Right lung (tissue), 5 donors: Measurements from ENCODE around the gene LPP. TPM values are rescaled to one million over a fixed set of nuclear protein-coding genes. Genes with fewer than 3 reads are reported as not detected.

ENCODE experiments used
- DNase-seq, 2 donors: peaks; one replicate each; pipeline ENCODE4 v3.0.0-alpha.2; 2013
- polyA plus RNA-seq, 5 donors: library from polyadenylated mRNA; unstranded; fragments of 120-200 nt; gene quantifications; one replicate each; pipeline versions ENCODE4 v1.2.1 to v1.2.3, GENCODE V29; 2013; ENCODE audit warnings: inconsistent platforms in 1 of 5, low replicate concordance in 1 of 5; ENCODE audit not compliant: insufficient read length in 5 of 5, insufficient read depth in 1 of 5

LPP gene
- polyA plus RNA-seq, 5 donors, result 14.9 to 27.2 (median 23.3) TPM

DNA sequence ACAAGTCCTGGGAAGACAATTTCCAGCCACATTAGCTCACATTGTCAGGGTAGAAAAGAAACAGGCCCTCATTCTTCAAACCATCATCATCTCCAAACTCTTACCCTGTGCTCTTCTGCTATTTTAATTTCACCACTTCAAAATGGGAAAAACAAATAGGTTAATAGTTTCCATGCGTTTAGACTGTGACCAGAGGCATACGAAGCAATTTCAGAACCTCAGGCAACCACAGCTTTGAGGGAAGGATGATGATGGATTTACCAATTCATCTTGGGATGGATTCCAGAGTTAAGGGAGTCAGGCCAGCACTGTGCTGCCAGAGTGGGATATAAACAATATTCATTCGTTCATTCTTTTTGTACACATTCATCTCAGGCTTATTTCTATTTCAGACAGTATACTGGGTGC is 710.0 kb downstream of the LPP start:
- no peak for DNase-seq

GRCh38 chr3:188867691-188868265 is 713.8 kb downstream of the LPP start:
- DNase-seq, result no peak

GRCh38 chr3:188868803-188869202 is 714.8 kb downstream of the LPP start:
- DNase-seq, result no peak

DNA sequence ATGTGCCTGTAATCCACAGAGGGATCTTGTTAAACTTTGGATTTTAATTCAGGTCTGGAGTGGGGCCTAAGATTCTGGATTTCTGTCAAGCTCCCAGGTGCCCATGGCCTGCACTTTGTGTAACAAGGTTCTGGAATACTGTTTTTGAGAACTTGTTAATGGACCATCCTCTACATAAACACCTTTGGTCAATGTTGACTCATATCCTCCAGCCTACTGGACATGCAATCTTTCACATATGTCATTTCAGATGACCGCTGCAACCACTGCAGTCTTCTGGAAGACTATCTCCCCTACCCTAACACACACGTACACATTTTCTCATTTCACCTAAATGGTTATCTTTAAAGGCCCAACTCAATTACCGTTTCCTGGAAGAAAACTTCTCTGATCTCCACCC is 715.7 kb downstream of the LPP start:
- no peak for DNase-seq

DNA sequence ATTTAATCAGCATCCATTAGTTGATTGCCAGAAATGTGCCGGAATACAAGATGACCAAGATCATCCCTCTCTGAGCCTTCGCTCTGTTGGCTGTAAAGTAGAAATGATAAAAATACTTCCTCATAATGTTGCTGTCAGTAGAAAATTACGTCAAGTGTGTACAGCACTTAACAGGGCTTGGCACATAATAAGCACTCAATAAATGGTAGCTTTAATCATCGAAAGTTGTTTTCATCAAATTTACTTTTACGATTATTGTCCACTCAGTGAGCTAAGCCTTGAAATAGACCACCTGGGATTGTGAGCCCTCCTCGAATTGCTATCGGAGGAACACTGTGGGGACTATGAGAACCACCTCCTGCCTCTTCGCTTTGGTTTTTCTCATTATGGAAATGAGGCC is 716.5 kb downstream of the LPP start:
- DNase-seq, result peak; percentile 33 to 55

DNA sequence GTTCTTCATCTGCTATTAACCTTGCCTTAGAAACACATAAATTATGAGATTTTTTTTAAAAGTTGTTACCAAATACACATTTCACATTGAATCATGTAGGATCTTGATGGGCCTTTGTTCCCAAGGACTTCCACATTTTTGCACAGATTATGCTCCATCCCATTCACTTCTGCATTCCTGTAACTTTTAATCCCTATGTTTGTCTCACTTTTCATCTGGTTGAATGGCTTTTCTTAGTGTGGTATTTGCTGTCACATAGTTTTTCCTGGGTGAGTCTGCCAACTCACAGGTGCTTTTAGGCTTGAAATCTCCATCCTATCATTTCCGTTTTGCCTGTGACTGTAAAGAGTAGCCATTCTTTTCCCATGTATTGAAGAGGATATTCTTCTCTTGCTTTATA is 720.6 kb downstream of the LPP start:
- DNase-seq, result no peak

DNA sequence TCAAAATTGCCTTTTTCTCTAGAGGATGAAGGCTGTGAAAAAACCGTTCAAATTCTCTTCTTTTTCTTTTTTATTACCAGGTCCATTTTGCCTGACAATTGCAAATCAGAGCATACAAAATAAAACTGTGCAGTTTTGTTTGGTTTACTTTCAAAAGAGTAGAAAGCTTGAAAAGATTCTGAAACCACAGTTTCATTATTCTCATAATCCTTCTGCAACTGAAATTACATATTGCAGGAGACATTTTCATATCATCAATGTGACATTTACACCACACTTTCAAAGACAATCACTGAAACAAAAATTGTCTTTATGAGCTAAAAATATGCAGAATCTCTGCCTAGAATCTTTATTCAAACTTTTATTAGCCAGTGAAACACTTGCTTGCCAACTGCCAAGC is 721.5 kb downstream of the LPP start:
- DNase-seq, result no peak

DNA sequence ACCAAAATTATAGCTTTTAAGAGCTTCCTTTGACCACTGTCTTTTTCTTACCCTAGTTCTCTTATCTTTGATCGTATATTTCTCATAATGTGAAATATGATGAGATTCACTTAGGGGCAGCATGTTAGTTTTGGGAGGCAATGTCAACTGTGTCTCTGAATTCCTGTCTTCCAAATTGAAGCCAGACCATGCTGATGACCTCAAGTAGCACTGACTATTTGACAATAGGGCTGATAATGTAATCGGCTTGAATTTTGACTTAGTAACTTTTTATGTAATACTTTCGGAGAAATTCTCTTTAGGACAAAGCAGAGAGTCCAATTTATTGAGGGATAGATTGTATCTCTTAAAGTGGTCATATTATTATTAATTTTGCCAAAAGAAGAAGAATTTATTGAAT is 722.4 kb downstream of the LPP start:
- no peak for DNase-seq

DNA sequence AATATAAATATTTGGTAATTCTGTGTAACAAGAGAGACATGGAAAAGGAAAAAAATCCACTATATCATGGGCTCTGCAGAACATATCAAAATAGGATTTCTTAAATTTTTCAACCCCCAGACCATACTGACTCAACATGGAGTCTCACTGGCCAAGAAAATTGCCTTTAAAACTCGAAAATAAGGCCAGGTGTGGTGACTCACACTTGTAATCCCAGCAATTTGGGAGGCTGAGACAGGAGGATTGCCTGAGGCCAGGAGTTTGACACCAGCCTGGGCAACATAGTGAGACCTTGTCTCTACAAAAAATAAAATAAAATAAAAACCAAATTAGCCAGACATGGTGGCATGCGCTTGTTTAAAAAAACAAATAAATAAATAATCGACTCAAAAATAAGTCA is 723.4 kb downstream of the LPP start:
- DNase-seq, result no peak

GRCh38 chr3:188878076-188878475 is 724.1 kb downstream of the LPP start:
- peak in 1 of 2 donors; percentile 36 for DNase-seq

DNA sequence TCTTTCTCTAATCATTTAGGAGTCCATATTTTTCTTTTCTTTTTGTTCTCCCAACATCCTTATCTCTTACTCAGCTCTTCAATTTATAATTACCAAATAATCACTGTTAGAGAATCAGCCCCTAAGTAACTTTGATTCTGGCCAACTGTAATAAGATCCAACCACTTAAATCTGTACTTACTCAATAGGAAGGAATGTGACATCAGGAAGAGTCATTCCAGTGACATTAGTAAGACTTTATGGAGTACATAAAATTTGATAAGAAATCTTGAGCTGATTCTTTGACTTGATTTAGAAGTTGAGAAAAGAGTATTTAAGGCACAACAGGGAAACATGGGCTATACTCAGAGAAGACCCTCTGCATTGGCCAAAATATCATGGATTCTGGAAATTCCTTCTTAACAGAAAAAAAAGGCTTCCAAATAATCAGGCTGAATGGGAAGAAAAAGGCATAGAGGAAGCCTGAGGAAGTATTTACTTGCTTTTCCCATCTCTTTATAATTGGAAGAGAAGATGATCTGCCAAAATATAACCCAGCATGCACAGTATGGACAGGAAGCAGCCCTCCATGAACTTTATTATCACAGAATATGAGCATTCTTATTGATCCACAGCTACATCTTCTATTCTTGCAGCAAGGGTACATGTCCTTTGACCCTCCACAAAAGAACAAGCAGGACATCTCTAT is 728.1 kb downstream of the LPP start:
- peak; percentile 47 to 69 for DNase-seq

DNA sequence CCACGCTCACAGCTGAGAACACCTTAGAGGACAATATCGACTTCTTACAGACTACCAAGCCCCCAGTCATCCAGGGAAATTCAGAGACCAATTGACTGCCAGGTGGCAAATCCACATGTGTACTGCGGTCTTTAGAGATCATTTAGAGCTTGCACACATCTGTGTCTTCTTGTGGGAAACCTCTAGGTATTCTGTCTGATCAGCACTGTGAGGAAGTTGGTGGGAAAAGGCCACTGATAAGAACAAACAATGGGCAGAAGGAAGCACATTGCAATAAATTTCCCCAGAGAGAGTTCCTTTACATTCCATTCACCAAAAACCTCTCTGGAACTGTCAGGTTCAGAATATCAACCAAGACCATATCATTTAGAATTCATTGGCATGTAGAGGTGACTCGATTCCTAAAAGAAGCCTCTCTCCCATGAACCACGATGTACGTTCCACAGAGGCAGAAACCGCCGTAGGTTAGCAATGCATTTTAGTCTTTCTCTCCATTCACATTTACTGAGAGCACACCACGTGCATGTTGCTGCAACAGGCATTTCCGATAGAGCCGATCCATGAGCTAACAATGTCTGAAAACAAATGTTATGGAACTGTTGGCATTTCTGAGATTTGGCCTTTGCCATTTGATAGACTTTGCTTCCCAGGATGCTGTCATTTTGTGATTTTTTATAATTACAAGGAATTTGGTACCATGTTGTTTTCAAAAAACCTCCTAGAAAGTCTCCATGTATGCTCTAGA is 730.5 kb downstream of the LPP start:
- DNase-seq, result no peak

DNA sequence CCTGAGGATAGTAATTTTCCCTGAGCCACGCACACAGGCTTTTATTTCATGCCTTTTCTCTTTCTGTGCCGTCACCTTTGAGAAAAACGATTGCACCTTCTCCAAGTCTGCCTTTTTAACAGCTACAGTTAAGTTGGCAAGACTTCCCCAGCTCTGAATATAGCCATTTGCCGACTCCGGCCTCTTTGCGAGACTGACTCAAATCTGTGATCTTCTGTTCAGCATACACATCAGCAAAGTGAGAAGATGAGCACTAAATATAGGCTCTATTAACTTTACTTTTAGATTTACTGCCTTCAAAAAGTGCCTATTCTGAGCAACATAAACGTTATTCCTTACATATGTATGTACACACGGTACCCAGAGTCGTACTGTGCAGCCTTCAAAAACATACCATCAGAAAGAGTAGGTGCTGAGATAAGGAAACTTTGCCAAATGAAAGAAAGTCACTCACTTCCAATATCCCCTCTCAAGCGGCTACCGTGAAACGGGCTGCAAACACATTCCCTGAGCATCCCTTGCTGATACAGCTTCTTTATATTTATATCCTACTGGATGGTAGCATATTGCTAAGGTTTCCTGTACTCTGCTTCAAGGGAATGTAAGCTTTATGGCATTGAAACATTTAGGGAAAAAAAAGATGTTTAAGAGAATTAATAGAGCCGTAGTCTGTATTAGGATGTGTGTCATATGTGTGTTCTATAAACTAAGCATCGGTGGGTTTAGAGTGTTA is 734.5 kb downstream of the LPP start:
- no peak for DNase-seq

DNA sequence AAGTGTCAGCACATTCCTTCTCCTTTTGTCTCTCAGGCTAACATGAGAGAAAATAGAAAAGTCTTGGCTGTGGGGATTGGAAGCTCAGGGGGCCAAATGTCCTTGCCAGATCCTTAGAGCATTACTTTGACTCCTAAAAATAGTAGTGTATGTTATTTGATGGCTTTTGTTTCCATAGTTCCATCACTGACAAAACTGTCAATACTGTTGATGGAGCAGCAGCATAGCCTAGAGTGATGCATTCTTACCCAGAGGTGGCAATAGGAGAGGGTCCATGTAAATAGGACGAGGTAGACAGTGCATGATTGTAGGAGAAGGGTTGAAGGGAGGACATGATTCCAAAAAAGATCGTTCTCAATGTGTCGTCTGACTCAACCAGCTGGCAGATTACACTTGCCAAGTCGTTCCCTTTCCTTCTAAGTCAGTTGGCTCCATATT is 735.1 kb downstream of the LPP start:
- no peak for DNase-seq

DNA sequence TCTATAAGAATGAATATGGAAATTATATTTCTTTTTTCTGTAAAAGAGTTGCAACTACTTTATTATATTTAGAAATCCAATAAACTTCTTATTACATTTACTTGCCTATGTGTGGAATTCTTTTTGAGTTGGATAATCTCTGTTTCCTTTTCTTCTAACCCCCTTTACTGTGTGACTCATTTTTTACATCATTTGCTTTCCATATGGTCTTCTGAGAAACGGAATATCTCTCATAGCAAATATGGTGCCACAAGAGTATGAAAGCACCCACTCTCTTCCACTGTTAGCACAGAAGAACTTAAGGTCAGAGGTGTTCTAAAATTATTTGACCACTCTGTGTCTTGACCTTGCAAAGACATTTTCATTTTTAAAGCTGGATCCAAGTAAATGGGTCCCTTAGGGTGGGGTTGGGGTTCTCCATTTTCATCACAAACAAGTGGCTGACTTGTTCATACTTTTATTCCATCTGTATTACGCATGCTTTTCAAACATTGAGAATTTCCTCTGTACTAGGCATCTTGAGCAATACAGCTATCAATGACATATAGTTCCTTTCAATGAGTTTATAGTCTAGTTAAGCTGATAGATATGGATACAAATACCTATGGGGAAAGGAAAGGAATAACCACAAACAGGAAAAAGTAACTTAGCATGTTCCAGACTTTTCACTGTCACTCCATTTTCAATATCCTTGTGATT is 736.8 kb downstream of the LPP start:
- no peak for DNase-seq

- no peak for DNase-seq
Measured at GRCh38 chr3:188899881-188900280, 745.9 kb downstream of the LPP start.

- DNase-seq, result peak in 1 of 2 donors; percentile 36
Measured at GRCh38 chr3:188900421-188900951, 746.5 kb downstream of the LPP start.

DNA sequence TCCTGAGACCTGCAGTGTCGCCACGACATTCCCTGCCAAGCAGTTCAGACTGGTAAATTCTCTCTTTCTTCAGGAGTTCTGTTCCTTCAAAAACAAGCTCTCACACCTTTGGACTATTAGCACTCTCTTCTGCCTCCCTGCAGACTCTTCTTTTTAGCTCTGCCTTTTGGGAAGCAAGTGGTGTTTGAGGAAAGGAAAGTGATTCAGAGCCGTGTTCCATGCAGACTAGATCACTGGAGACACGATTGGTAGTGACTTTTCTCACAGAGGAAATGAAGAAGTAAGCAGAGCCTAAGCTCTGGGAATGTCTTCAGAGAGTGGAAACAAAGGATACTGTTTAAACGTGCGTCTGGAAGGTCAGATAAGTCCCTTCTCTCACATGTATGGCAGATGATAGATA is 747.2 kb downstream of the LPP start:
- DNase-seq, result no peak

GRCh38 chr3:188901671-188902287 is 747.8 kb downstream of the LPP start:
- DNase-seq, result no peak

GRCh38 chr3:188904670-188905069 is 750.7 kb downstream of the LPP start:
- no peak for DNase-seq

DNA sequence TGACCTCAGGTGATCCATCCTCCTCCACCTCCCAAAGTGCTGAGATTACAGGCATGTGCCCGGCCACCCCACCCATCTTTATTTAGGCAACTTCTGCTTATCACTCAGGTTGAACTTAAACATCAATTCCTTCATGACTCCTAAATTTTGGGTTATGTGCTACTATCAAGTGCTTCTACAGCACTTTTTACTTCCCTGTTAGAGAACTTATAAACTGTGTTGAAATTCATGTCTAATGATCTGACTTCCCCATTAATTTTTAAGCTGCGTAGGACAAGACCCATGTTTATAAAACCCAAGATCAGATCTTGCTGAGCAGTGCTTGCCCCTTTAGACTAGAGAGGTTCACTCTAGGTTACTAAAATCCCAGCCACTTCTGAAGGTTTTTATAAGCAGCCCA is 751.6 kb downstream of the LPP start:
- DNase-seq, result no peak
